HL-60 (cell line): ENCODE data around the gene SLC26A8.

ENCODE experiments used
- DNase-seq, 2 experiments: peaks; one replicate each; pipeline ENCODE4 v3.0.0-alpha.2; 2010 to 2020; ENCODE audit warnings: low read depth in 1 of 2, low spot score in 1 of 2
- H3K27ac ChIP-seq: fragments of 250-450 bp; sonication (Bioruptor Pico); replicated peaks from 2 replicates; pipeline ENCODE4 v1.5.1; 2020; ENCODE audit warnings: mild to moderate bottlenecking, moderate library complexity
- H3K27me3 ChIP-seq: fragments of 250-450 bp; sonication (Bioruptor Pico); 2 replicates; pipeline ENCODE4 v1.5.1; 2021; ENCODE audit warnings: mild to moderate bottlenecking, moderate library complexity; ENCODE audit not compliant: insufficient read depth, poor library complexity, severe bottlenecking
- H3K4me3 ChIP-seq: replicated peaks from 2 replicates; pipeline ENCODE4 v1.5.1; 2011; ENCODE audit warnings: mild to moderate bottlenecking, control low read depth, low read length; ENCODE audit not compliant: insufficient read depth
- CTCF ChIP-seq: IDR thresholded peaks from one replicate; pipeline ENCODE4 v1.5.1; 2011; ENCODE audit warnings: low read length, control low read depth, inconsistent platforms; ENCODE audit not compliant: insufficient read depth
- GABPA ChIP-seq: IDR thresholded peaks from 2 replicates; pipeline ENCODE4 v1.6.1; 2012; ENCODE audit warnings: low read depth
- POLR2AphosphoS5 ChIP-seq: IDR thresholded peaks from 2 replicates; pipeline ENCODE4 v1.6.1; 2012; ENCODE audit warnings: low read depth
- REST ChIP-seq: IDR thresholded peaks from 2 replicates; pipeline ENCODE4 v1.6.1; 2012; ENCODE audit warnings: low read depth; ENCODE audit not compliant: insufficient replicate concordance
- SPI1 ChIP-seq: IDR thresholded peaks from 2 replicates; pipeline ENCODE4 v1.6.1; 2012; ENCODE audit warnings: low read depth, mild to moderate bottlenecking, borderline replicate concordance

The SLC26A8 gene

GRCh38 chr6:36071714-36072113 lies 47.3 kb upstream of the SLC26A8 start:
- no peak for DNase-seq
- Histone ChIP-seq H3K27me3 (no peaks in the 10 kb centered on the region), H3K4me3 (no peak overlapping the region), H3K27ac (no peak overlapping the region)
- TF ChIP-seq CTCF, result no peak
- no peak for TF ChIP-seq SPI1
- TF ChIP-seq GABPA, result no peak
- TF ChIP-seq REST, result no peak
- TF ChIP-seq POLR2AphosphoS5, result no peak

DNA sequence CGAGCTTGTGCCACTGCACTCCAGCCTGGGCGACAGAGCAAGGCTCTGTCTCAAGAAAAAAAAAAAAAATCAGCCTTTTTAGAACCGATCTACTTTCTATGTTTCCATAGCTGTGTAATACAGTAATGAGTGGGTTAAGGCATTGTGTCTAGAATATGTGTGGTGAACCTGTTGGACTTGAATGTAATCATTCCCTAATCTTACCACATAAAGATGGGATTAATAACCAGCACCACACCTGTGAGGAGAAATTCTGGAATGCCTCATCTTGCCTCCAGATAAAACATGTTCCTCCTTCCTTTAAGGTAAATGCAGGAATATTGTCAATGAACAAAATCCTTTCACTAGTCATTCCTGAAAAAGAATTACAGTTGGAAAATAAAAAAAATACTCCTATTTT lies 46.8 kb upstream of the SLC26A8 start:
- no peaks in the 10 kb centered on the region for H3K27me3 ChIP-seq
- no peak overlapping the region for H3K27ac ChIP-seq
- no peak for TF ChIP-seq POLR2AphosphoS5
- TF ChIP-seq GABPA, result no peak
- no peak for TF ChIP-seq CTCF
- TF ChIP-seq REST, result no peak
- no peak for TF ChIP-seq SPI1
- no peak for DNase-seq
- H3K4me3 ChIP-seq, result no peak overlapping the region

DNA sequence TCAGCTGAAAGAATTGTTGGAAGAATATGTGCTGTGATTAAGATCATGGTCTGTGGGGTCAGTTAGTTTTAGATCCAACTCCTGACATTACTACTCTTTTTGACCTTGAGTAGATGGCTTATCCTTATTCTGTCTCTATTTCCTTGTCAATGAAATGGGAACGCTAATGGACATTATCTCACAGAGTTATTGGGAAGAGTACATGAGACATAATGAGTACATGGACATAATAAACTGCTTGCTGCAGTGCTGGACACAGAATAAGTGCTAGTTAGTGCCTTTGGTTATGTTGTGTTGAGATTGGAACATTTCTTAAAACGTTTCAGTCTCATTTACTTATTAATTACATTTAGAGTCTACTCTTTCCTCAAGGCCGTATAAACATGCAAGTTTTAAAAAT lies 45.8 kb upstream of the SLC26A8 start:
- Histone ChIP-seq H3K27me3 (no peaks in the 10 kb centered on the region), H3K27ac (no peak overlapping the region), H3K4me3 (no peak overlapping the region)
- DNase-seq, result no peak
- no peak for TF ChIP-seq GABPA
- TF ChIP-seq CTCF, result no peak
- TF ChIP-seq SPI1, result no peak

DNA sequence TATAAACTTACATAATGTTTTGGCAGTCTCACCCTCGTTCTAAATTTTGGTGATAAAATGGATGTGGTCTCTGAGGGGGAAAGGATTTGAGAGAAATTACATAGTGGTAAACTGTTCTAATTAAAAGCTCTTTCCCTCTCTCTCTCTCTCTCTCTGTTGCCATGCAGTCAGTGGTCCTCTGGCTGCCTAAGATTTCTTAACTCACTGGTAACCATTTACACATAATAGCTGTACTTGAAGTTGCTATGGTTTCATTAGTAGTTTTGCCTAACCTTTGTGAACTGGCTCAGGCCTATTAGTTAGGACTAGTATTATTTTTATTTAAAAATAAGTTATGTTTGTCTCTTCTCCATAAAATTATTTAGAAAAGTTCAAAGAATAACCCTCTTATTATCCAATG lies 45.1 kb upstream of the SLC26A8 start:
- Histone ChIP-seq H3K27me3 (no peaks in the 10 kb centered on the region), H3K4me3 (no peak overlapping the region), H3K27ac (no peak overlapping the region)
- TF ChIP-seq POLR2AphosphoS5 (no peak), REST (no peak), CTCF (no peak)
- DNase-seq, result no peak
